Measurements from ENCODE around the gene LRRC26.
"Not testable (repeated sequence)": the region's sequence is repeated elsewhere in the genome, so short reads cannot be mapped to it uniquely, and the experiment has no call there.

LRRC26 gene

GRCh38 chr9:137138058-137138721, 31.7 kb downstream of the LRRC26 start:
- no peak for DNase-seq (ENCODE audit: low read depth in 2 of 2)

- no peak for DNase-seq (ENCODE audit: low read depth in 2 of 2)
These were observed 32.8 kb downstream of the LRRC26 start for GRCh38 chr9:137136881-137137607.

GRCh38 chr9:137136261-137136880, 33.5 kb downstream of the LRRC26 start:
- DNase-seq (ENCODE audit: low read depth in 2 of 2): no peak

GRCh38 chr9:137135154-137135553, 34.7 kb downstream of the LRRC26 start:
- not testable (repeated sequence) for DNase-seq (ENCODE audit: low read depth in 2 of 2)

- DNase-seq (ENCODE audit: low read depth in 2 of 2): no peak
These were observed 35.7 kb downstream of the LRRC26 start for GRCh38 chr9:137134191-137134590.

GRCh38 chr9:137130176-137130755, 39.6 kb downstream of the LRRC26 start:
- DNase-seq (ENCODE audit: low read depth in 2 of 2): no peak

- peak; percentile 86 to 87 for DNase-seq (ENCODE audit: low read depth in 2 of 2)
These were observed 40.2 kb downstream of the LRRC26 start for GRCh38 chr9:137129456-137130175.

- DNase-seq (ENCODE audit: low read depth in 2 of 2): no peak
These were observed 40.9 kb downstream of the LRRC26 start for GRCh38 chr9:137128862-137129455.

- DNase-seq (ENCODE audit: low read depth in 2 of 2): no peak
These were observed 41.5 kb downstream of the LRRC26 start for GRCh38 chr9:137128158-137128861.

GRCh38 chr9:137127301-137128157, 42.3 kb downstream of the LRRC26 start:
- DNase-seq (ENCODE audit: low read depth in 2 of 2): no peak

- DNase-seq (ENCODE audit: low read depth in 2 of 2): no peak
These were observed 43.1 kb downstream of the LRRC26 start for GRCh38 chr9:137126786-137127185.

- DNase-seq (ENCODE audit: low read depth in 2 of 2): not testable (repeated sequence)
These were observed 45.8 kb downstream of the LRRC26 start for GRCh38 chr9:137123952-137124462.

GRCh38 chr9:137123468-137123837, 46.4 kb downstream of the LRRC26 start:
- no peak for DNase-seq (ENCODE audit: low read depth in 2 of 2)

GRCh38 chr9:137122796-137123467, 46.9 kb downstream of the LRRC26 start:
- DNase-seq (ENCODE audit: low read depth in 2 of 2): not testable (repeated sequence)

GRCh38 chr9:137121927-137122795, 47.7 kb downstream of the LRRC26 start:
- not testable (repeated sequence) for DNase-seq (ENCODE audit: low read depth in 2 of 2)

Measured in stimulated activated CD8-positive, alpha-beta memory T cell treated with anti-CD3 and anti-CD28 coated beads, Interleukin-15, amount 100 ng/mL, for 48 hours (primary cell).